MCF 10A (cell line): Measurements from ENCODE around the gene TIMMDC1. TPM values are rescaled to one million over a fixed set of nuclear protein-coding genes. Genes with fewer than 3 reads are reported as not detected.

Source experiments
- BruUV-seq: library from RNA; stranded (reverse); fragments of 400-500 nt; replicated peaks from 2 replicates; lab custom pipeline; 2021; lab: Mats Ljungman, UMichigan
- CTCF ChIA-PET: fragments of 300-600 bp; sonication (Branson Sonifier 250); formaldehyde crosslinking; extraction: SDS; loops from one replicate; lab custom pipeline; 2021; ENCODE audit warnings: antibody characterized with exemption, inconsistent platforms; lab: Yijun Ruan, JAX
- POLR2A ChIA-PET: fragments of 300-600, 350-650 bp; sonication (Branson Sonifier 250); formaldehyde crosslinking; extraction: SDS; loops from one replicate; lab custom pipeline; 2020; ENCODE audit warnings: antibody characterized with exemption, inconsistent platforms; lab: Yijun Ruan, JAX
- DNase-seq: peaks from one replicate; pipeline ENCODE4 v3.0.0-alpha.2; 2018; ENCODE audit not compliant: unreplicated experiment
- H3K27ac Mint-ChIP-seq: one replicate; pipeline ENCODE4 v1.8.0; 2022; ENCODE audit warnings: mild to moderate bottlenecking, low read depth, mixed read lengths; ENCODE audit not compliant: unreplicated experiment
- H3K27me3 Mint-ChIP-seq: one replicate; pipeline ENCODE4 v1.8.0; 2022; ENCODE audit warnings: mixed read lengths; ENCODE audit not compliant: insufficient read depth, unreplicated experiment
- H3K36me3 Mint-ChIP-seq: one replicate; pipeline ENCODE4 v1.8.0; 2022; ENCODE audit warnings: mild to moderate bottlenecking, moderate library complexity, mixed read lengths; ENCODE audit not compliant: insufficient read depth, unreplicated experiment
- H3K4me1 Mint-ChIP-seq: one replicate; pipeline ENCODE4 v1.8.0; 2022; ENCODE audit warnings: mixed read lengths; ENCODE audit not compliant: insufficient read depth, unreplicated experiment
- H3K4me3 Mint-ChIP-seq: one replicate; pipeline ENCODE4 v1.8.0; 2022; ENCODE audit warnings: mild to moderate bottlenecking, moderate library complexity, mixed read lengths; ENCODE audit not compliant: unreplicated experiment
- H3K9me3 Mint-ChIP-seq: one replicate; pipeline ENCODE4 v1.8.0; 2022; ENCODE audit warnings: mixed read lengths; ENCODE audit not compliant: unreplicated experiment
- intact Hi-C: fragments of 100-400 bp; cut with micrococcal nuclease; formaldehyde crosslinking; loops from 2 replicates; pipeline ENCODE4 v1.14.1; 2022
- total RNA-seq: library from RNA; stranded (reverse); gene quantifications from 2 replicates; pipeline ENCODE4 v1.2.3, GENCODE V29; 2022
- TF ChIP-seq, protein P1 (sequence below): fragments of 200-600 bp; IDR thresholded peaks from one replicate; pipeline ENCODE4 v1.8.0; 2022; ENCODE audit warnings: antibody characterized with exemption, mild to moderate bottlenecking; ENCODE audit not compliant: unreplicated experiment

Gene TIMMDC1
- total RNA-seq, 1 experiment from 2014 or later = 113 TPM

DNA sequence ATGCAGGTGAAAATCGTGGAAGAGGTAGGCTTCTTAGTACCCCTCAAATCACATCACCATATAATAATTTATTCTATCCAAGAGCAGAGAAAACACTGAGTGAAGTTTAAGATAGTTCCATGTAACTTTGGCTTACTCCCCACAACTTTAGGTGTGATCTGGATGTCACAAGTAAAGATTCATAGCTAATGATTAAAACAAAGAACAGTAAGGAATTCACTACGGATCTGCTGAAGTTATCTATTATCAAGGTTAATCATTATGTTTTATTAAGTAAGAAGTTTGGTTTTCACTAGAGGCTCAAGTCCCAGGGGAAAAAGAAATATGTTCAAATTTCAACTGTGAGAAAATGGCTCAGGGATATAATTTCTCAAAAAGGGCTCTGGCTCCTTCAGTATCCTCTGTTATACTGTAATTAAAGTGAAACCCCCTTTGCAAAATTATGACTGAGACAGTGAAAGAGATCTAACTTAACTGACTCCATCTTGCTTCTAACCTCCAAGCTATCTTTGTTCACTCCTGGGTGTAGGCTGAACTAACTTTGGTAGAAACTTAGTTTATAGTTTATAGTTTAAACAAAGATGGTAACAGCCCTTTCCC, 43.9 kb downstream of the TIMMDC1 start:
- TF ChIP-seq, protein P1, sequence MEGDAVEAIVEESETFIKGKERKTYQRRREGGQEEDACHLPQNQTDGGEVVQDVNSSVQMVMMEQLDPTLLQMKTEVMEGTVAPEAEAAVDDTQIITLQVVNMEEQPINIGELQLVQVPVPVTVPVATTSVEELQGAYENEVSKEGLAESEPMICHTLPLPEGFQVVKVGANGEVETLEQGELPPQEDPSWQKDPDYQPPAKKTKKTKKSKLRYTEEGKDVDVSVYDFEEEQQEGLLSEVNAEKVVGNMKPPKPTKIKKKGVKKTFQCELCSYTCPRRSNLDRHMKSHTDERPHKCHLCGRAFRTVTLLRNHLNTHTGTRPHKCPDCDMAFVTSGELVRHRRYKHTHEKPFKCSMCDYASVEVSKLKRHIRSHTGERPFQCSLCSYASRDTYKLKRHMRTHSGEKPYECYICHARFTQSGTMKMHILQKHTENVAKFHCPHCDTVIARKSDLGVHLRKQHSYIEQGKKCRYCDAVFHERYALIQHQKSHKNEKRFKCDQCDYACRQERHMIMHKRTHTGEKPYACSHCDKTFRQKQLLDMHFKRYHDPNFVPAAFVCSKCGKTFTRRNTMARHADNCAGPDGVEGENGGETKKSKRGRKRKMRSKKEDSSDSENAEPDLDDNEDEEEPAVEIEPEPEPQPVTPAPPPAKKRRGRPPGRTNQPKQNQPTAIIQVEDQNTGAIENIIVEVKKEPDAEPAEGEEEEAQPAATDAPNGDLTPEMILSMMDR = no peak
- no TSS peak for BruUV-seq
- Mint-ChIP-seq H3K27me3 (no peaks in the 10 kb centered on the region), H3K4me1 (no peaks in the 10 kb centered on the region), H3K4me3 (no peak overlapping the region), H3K27ac (no peak overlapping the region), H3K9me3 (no peaks in the 10 kb centered on the region), H3K36me3 (no peaks in the 10 kb centered on the region)
- CTCF ChIA-PET = interaction anchor here (1.6 kb wide), 1 partner anchor 10 kb away, joined by 5 read pairs; no protein-coding TSS in a partner anchor
- intact Hi-C loops = no loop called here
- no peak for DNase-seq
- POLR2A ChIA-PET = no interaction called here

DNA sequence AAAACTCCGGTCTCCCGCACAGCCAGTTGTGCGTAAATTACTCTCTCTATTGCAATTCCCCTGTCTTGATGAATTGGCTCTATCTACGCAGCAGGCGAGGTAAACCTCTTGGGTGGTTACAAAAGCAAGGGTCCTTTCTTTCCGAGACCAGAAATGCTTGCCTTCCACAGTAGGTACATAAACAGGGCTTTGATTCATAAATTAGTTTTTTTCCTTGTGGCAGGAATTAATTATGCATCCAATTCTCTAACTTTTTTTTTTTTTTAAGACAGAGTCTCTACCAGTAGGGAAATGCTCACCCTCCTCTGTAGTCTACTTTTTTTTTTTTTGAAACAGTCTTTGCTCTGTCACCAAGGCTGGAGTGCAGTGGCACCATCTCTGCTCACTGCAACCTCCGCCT, 44.8 kb downstream of the TIMMDC1 start:
- ChIA-PET CTCF (no interaction called here), POLR2A (no interaction called here)
- H3K27ac Mint-ChIP-seq = no peak overlapping the region
- H3K36me3 Mint-ChIP-seq = no peaks in the 10 kb centered on the region
- no peaks in the 10 kb centered on the region for H3K4me1 Mint-ChIP-seq
- intact Hi-C loops = no loop called here
- no peak overlapping the region for H3K4me3 Mint-ChIP-seq
- no peaks in the 10 kb centered on the region for H3K27me3 Mint-ChIP-seq
- no TSS peak for BruUV-seq
- TF ChIP-seq, protein P1 = no peak
- no peak for DNase-seq
- H3K9me3 Mint-ChIP-seq = no peaks in the 10 kb centered on the region

- DNase-seq = no peak
- Mint-ChIP-seq H3K4me1 (no peaks in the 10 kb centered on the region), H3K27me3 (no peaks in the 10 kb centered on the region), H3K9me3 (no peaks in the 10 kb centered on the region), H3K4me3 (no peak overlapping the region), H3K27ac (no peak overlapping the region), H3K36me3 (no peaks in the 10 kb centered on the region)
- TF ChIP-seq, protein P1 = no peak
- BruUV-seq = no TSS peak
- ChIA-PET CTCF (interaction anchor here (0.6 kb wide), 1 partner anchor 402 kb away, joined by 3 read pairs; no protein-coding TSS in a partner anchor), POLR2A (no interaction called here)
- intact Hi-C loops = no loop called here
Observed at GRCh38 chr3:119547227-119547626, 48.9 kb downstream of the TIMMDC1 start.

GRCh38 chr3:119548341-119548740, 50.0 kb downstream of the TIMMDC1 start:
- H3K4me1 Mint-ChIP-seq = no peaks in the 10 kb centered on the region
- no peak for DNase-seq
- ChIA-PET POLR2A (no interaction called here), CTCF (no interaction called here)
- no peaks in the 10 kb centered on the region for H3K9me3 Mint-ChIP-seq
- TF ChIP-seq, protein P1 = no peak
- intact Hi-C loops = no loop called here
- no TSS peak for BruUV-seq
- H3K27me3 Mint-ChIP-seq = no peaks in the 10 kb centered on the region
- H3K36me3 Mint-ChIP-seq = no peaks in the 10 kb centered on the region
- no peak overlapping the region for H3K27ac Mint-ChIP-seq
- H3K4me3 Mint-ChIP-seq = no peak overlapping the region
